OCI-LY7 (cell line): Measurements from ENCODE around the gene SCN4B.

Experiments used
- EZH2phosphoT487 ChIP-seq: fragments of 200-600 bp; sonication (generic); IDR thresholded peaks from 2 replicates; pipeline ENCODE4 v1.6.1; 2018; ENCODE audit warnings: low read depth, borderline replicate concordance, mild to moderate bottlenecking, mixed run types, antibody characterized with exemption, low read length, moderate library complexity, mixed read lengths
- TF ChIP-seq, protein P1 (sequence below): fragments of 200-600 bp; sonication (generic); conservative IDR thresholded peaks from 2 replicates; pipeline ENCODE4 v1.5.1; 2014; ENCODE audit warnings: mild to moderate bottlenecking, antibody characterized with exemption, low read length, moderate library complexity, mixed read lengths

GRCh38 chr11:118135796-118136165, 16.8 kb downstream of the SCN4B start:
- TF ChIP-seq, protein P1, sequence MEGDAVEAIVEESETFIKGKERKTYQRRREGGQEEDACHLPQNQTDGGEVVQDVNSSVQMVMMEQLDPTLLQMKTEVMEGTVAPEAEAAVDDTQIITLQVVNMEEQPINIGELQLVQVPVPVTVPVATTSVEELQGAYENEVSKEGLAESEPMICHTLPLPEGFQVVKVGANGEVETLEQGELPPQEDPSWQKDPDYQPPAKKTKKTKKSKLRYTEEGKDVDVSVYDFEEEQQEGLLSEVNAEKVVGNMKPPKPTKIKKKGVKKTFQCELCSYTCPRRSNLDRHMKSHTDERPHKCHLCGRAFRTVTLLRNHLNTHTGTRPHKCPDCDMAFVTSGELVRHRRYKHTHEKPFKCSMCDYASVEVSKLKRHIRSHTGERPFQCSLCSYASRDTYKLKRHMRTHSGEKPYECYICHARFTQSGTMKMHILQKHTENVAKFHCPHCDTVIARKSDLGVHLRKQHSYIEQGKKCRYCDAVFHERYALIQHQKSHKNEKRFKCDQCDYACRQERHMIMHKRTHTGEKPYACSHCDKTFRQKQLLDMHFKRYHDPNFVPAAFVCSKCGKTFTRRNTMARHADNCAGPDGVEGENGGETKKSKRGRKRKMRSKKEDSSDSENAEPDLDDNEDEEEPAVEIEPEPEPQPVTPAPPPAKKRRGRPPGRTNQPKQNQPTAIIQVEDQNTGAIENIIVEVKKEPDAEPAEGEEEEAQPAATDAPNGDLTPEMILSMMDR, result no peak
- no peak for TF ChIP-seq EZH2phosphoT487
